Caco-2 (cell line): ENCODE data around the gene LRBA. TPM values are rescaled to one million over a fixed set of nuclear protein-coding genes. Genes with fewer than 3 reads are reported as not detected.

Experiments
- BruUV-seq: library from RNA; stranded (reverse); fragments of 400-500 nt; replicated peaks from 2 replicates; lab custom pipeline; 2021; lab: Mats Ljungman, UMichigan
- CTCF ChIA-PET: fragments of 300-600 bp; sonication (Branson Sonifier 250); formaldehyde crosslinking; loops from one replicate; lab custom pipeline; 2022; ENCODE audit warnings: antibody characterized with exemption; lab: Charles Lee
- POLR2A ChIA-PET: fragments of 300-600 bp; sonication (Branson Sonifier 250); formaldehyde crosslinking; loops from one replicate; lab custom pipeline; 2022; ENCODE audit warnings: antibody characterized with exemption; lab: Charles Lee
- DNase-seq, 2 experiments: peaks; one replicate each; pipeline versions ENCODE4 v3.0.0 to v3.0.0-alpha.2; 2020 to 2022
- H3K27me3 ChIP-seq: replicated peaks from 2 replicates; pipeline ENCODE4 v1.6.0; 2011; ENCODE audit warnings: low read length; ENCODE audit not compliant: control insufficient read depth, insufficient read depth
- H3K36me3 ChIP-seq: 2 replicates; pipeline ENCODE4 v1.5.1; 2011; ENCODE audit warnings: low read length; ENCODE audit not compliant: control insufficient read depth, insufficient read depth
- H3K4me1 ChIP-seq: fragments of 250-450 bp; sonication (Bioruptor Pico); 2 replicates; pipeline ENCODE4 v1.5.1; 2020; ENCODE audit warnings: mild to moderate bottlenecking
- H3K4me3 ChIP-seq: 2 replicates; pipeline ENCODE4 v1.5.1; 2011; ENCODE audit warnings: low read depth, mild to moderate bottlenecking, control low read depth, low read length
- H3K9me3 ChIP-seq: fragments of 250-450 bp; sonication (Bioruptor Pico); 2 replicates; pipeline ENCODE4 v1.5.1; 2020; ENCODE audit warnings: mild to moderate bottlenecking, moderate library complexity
- H3K27ac Mint-ChIP-seq: one replicate; pipeline ENCODE4 v1.8.0; 2022; ENCODE audit warnings: mixed read lengths; ENCODE audit not compliant: unreplicated experiment
- H3K27me3 Mint-ChIP-seq: one replicate; pipeline ENCODE4 v1.8.0; 2022; ENCODE audit warnings: mixed read lengths; ENCODE audit not compliant: insufficient read depth, unreplicated experiment
- H3K36me3 Mint-ChIP-seq: one replicate; pipeline ENCODE4 v1.8.0; 2022; ENCODE audit warnings: mild to moderate bottlenecking, mixed read lengths; ENCODE audit not compliant: insufficient read depth, unreplicated experiment
- H3K4me1 Mint-ChIP-seq: one replicate; pipeline ENCODE4 v1.8.0; 2022; ENCODE audit warnings: low read depth, mixed read lengths; ENCODE audit not compliant: unreplicated experiment
- H3K4me3 Mint-ChIP-seq: one replicate; pipeline ENCODE4 v1.8.0; 2022; ENCODE audit warnings: mild to moderate bottlenecking, moderate library complexity, mixed read lengths; ENCODE audit not compliant: unreplicated experiment
- H3K9me3 Mint-ChIP-seq: one replicate; pipeline ENCODE4 v1.8.0; 2022; ENCODE audit warnings: mixed read lengths; ENCODE audit not compliant: unreplicated experiment
- CTCF ChIP-seq, 2 experiments: fragments of 200-600 bp in 1 of 2; IDR thresholded peaks; 1 replicate in 1 of 2; 2 replicates in 1 of 2; pipeline versions ENCODE4 v1.5.1 to v1.8.0; 2011 to 2022; ENCODE audit warnings: antibody characterized with exemption in 1 of 2, control low read depth in 1 of 2, inconsistent platforms in 1 of 2, low read depth in 1 of 2, low read length in 1 of 2, mild to moderate bottlenecking in 1 of 2, moderate library complexity in 1 of 2; ENCODE audit not compliant: insufficient read depth in 1 of 2, severe bottlenecking in 1 of 2, unreplicated experiment in 1 of 2
- intact Hi-C: fragments of 100-400 bp; cut with micrococcal nuclease; formaldehyde crosslinking; loops from one replicate; pipeline ENCODE4 v1.10.0; 2022; ENCODE audit not compliant: unreplicated experiment
- total RNA-seq: library from RNA; stranded (reverse); gene quantifications from 2 replicates; pipeline ENCODE4 v1.2.3, GENCODE V29; 2022

Gene LRBA
- total RNA-seq, 1 experiment from 2014 or later = 53.2 TPM

- ChIA-PET POLR2A (no interaction called here), CTCF (no interaction called here)
- peaks cover 14% of the 10 kb centered on the region for H3K4me1 ChIP-seq
- intact Hi-C loops = no loop called here
- H3K36me3 ChIP-seq = no peaks in the 10 kb centered on the region
- Mint-ChIP-seq H3K36me3 (peaks cover 24% of the 10 kb centered on the region), H3K4me3 (no peak overlapping the region), H3K9me3 (no peaks in the 10 kb centered on the region), H3K4me1 (peaks cover 13% of the 10 kb centered on the region), H3K27me3 (no peaks in the 10 kb centered on the region), H3K27ac (no peak overlapping the region)
- DNase-seq = no peak
- no TSS peak for BruUV-seq
- no peak overlapping the region for H3K4me3 ChIP-seq
- no peaks in the 10 kb centered on the region for H3K27me3 ChIP-seq
- 0 out of 2 replicates have a peak, but pooled peaks cover 12% of the 10 kb centered on the region for H3K9me3 ChIP-seq
- TF ChIP-seq CTCF (IDR thresholded peaks at IDR 0.05; ENCODE audit: insufficient read depth in 1 of 2, low read depth in 1 of 2, low read length in 1 of 2, severe bottlenecking in 1 of 2, unreplicated experiment in 1 of 2) = no peak
These were observed 200.2 kb downstream of the LRBA start for GRCh38 chr4:150814873-150815272.

- no peaks in the 10 kb centered on the region for H3K27me3 Mint-ChIP-seq
- no peaks in the 10 kb centered on the region for H3K27me3 ChIP-seq
- H3K4me1 ChIP-seq = peaks cover 20% of the 10 kb centered on the region
- H3K9me3 ChIP-seq = no peaks in the 10 kb centered on the region
- CTCF ChIA-PET = no interaction called here
- no peaks in the 10 kb centered on the region for H3K36me3 ChIP-seq
- no TSS peak for BruUV-seq
- H3K4me3 ChIP-seq = no peak overlapping the region
- H3K9me3 Mint-ChIP-seq = no peaks in the 10 kb centered on the region
- intact Hi-C loops = loop anchor here (1.0 to 10.0 kb wide), 2 partner anchors 16 to 209 kb away; partner anchors contain the start of gene LRBA
- DNase-seq = peak in 1 of 2 experiments; percentile 24
- peak overlapping the region; percentile 89 for H3K27ac Mint-ChIP-seq
- H3K4me1 Mint-ChIP-seq = peaks cover 23% of the 10 kb centered on the region
- H3K4me3 Mint-ChIP-seq = peak overlapping the region; percentile 50
- no peak for TF ChIP-seq CTCF (IDR thresholded peaks at IDR 0.05; ENCODE audit: insufficient read depth in 1 of 2, low read depth in 1 of 2, low read length in 1 of 2, severe bottlenecking in 1 of 2, unreplicated experiment in 1 of 2)
- peaks cover 14% of the 10 kb centered on the region for H3K36me3 Mint-ChIP-seq
- POLR2A ChIA-PET = no interaction called here
These were observed 209.7 kb downstream of the LRBA start for GRCh38 chr4:150805183-150806025.

GRCh38 chr4:150801833-150802232 is 213.3 kb downstream of the LRBA start:
- no peak for TF ChIP-seq CTCF (IDR thresholded peaks at IDR 0.05; ENCODE audit: insufficient read depth in 1 of 2, low read depth in 1 of 2, low read length in 1 of 2, severe bottlenecking in 1 of 2, unreplicated experiment in 1 of 2)
- POLR2A ChIA-PET = no interaction called here
- intact Hi-C loops = loop anchor here (10.0 kb wide), 1 partner anchor 213 kb away; the partner anchor contains the start of gene LRBA
- Mint-ChIP-seq H3K27me3 (no peaks in the 10 kb centered on the region), H3K4me1 (peaks cover 26% of the 10 kb centered on the region), H3K9me3 (no peaks in the 10 kb centered on the region), H3K27ac (no peak overlapping the region), H3K36me3 (peaks cover 20% of the 10 kb centered on the region), H3K4me3 (no peak overlapping the region)
- no peak for DNase-seq
- no TSS peak for BruUV-seq
- no peaks in the 10 kb centered on the region for H3K27me3 ChIP-seq
- no peaks in the 10 kb centered on the region for H3K9me3 ChIP-seq
- H3K4me3 ChIP-seq = no peak overlapping the region
- CTCF ChIA-PET = no interaction called here
- no peaks in the 10 kb centered on the region for H3K36me3 ChIP-seq
- peaks cover 20% of the 10 kb centered on the region for H3K4me1 ChIP-seq
